ENCODE data around the gene GJD2. TPM values are rescaled to one million over a fixed set of nuclear protein-coding genes. Genes with fewer than 3 reads are reported as not detected.

Gene GJD2
- total RNA-seq, 1 donor from 2014 or later: 0.38 TPM

GRCh38 chr15:34799149-34800101 is 44.6 kb upstream of the GJD2 start:
- TF ChIP-seq, protein P1, sequence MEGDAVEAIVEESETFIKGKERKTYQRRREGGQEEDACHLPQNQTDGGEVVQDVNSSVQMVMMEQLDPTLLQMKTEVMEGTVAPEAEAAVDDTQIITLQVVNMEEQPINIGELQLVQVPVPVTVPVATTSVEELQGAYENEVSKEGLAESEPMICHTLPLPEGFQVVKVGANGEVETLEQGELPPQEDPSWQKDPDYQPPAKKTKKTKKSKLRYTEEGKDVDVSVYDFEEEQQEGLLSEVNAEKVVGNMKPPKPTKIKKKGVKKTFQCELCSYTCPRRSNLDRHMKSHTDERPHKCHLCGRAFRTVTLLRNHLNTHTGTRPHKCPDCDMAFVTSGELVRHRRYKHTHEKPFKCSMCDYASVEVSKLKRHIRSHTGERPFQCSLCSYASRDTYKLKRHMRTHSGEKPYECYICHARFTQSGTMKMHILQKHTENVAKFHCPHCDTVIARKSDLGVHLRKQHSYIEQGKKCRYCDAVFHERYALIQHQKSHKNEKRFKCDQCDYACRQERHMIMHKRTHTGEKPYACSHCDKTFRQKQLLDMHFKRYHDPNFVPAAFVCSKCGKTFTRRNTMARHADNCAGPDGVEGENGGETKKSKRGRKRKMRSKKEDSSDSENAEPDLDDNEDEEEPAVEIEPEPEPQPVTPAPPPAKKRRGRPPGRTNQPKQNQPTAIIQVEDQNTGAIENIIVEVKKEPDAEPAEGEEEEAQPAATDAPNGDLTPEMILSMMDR (IDR thresholded peaks at IDR 0.05; ENCODE audit: unreplicated experiment): no peak

GRCh38 chr15:34796847-34797435 is 42.1 kb upstream of the GJD2 start:
- Mint-ChIP-seq H3K36me3 (ENCODE audit: insufficient read depth) (no peaks in the 10 kb centered on the region), H3K4me1 (ENCODE audit: low read depth) (peaks cover 2% of the 10 kb centered on the region), H3K27me3 (peaks cover 69% of the 10 kb centered on the region), H3K9me3 (ENCODE audit: low read depth) (no peaks in the 10 kb centered on the region), H3K27ac (no peak overlapping the region), H3K4me3 (ENCODE audit: low read depth) (no peak overlapping the region)
- TF ChIP-seq, protein P1 (IDR thresholded peaks at IDR 0.05; ENCODE audit: unreplicated experiment): no peak
- no peak for DNase-seq (ENCODE audit: low spot score, unreplicated experiment)

More at GRCh38 chr15:34799149-34800101, 44.6 kb upstream of the GJD2 start:
- Mint-ChIP-seq H3K4me3 (ENCODE audit: low read depth) (no peak overlapping the region), H3K4me1 (ENCODE audit: low read depth) (no peaks in the 10 kb centered on the region), H3K27me3 (peaks cover 48% of the 10 kb centered on the region), H3K27ac (peak overlapping the region; percentile 73), H3K36me3 (ENCODE audit: insufficient read depth) (no peaks in the 10 kb centered on the region), H3K9me3 (ENCODE audit: low read depth) (no peaks in the 10 kb centered on the region)
- no peak for DNase-seq (ENCODE audit: low spot score, unreplicated experiment)

DNA sequence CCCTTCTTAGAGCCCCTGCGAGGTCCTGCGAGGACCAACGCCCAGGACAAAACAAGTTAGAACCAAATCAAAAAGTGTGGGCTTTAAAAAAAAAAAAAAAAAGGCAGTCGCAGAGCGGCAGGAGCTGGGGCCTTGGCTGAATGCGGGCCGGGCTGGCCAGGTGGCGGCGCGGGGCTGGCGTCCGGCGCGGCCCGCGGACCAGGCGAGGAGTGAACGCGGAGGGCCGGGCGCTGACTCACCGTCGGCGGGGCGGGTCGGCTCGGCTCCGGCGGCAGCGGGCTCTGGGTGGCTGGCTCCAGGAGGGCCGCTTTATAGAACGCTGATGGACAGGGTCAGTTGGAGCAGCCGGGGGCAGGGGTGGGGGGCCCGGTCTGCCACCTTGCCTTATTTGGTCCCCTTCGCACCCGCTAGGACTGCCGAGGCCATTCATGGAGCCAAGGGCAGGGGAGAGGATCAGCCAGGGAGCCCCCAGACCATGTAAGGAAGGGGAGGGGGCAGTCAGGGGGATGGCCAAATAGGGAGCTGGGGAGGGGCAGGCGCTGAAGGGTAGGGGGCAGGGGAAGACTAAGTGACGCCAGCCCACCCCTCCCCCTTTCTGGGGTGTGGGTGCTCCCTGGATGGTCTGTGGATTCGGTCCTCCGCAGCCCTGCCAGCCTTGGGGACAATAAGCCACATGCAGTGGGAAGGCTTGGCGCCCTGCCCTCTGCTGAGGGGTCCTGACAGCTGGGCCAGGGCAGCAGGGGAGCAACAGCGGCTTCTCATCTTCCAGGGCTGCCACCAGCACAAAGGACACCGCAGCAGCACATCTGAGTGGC is 40.7 kb upstream of the GJD2 start, which contains the start of gene ACTC1:
ACTC1 (minus strand) TSS at position 283 of the 815 bp plus-strand sequence. CDS start 741 bp downstream, outside the sequence.
- TF ChIP-seq, protein P1 (IDR thresholded peaks at IDR 0.05; ENCODE audit: unreplicated experiment): peak; percentile 15
- Mint-ChIP-seq H3K27ac (no peak within 1 kb of the TSS), H3K27me3 (peaks cover 70% of the 10 kb centered on the region), H3K36me3 (ENCODE audit: insufficient read depth) (no peaks in the 10 kb centered on the region), H3K4me3 (ENCODE audit: low read depth) (peak within 1 kb of the TSS; percentile 56), H3K4me1 (ENCODE audit: low read depth) (peaks cover 2% of the 10 kb centered on the region), H3K9me3 (ENCODE audit: low read depth) (no peaks in the 10 kb centered on the region)
- peak; percentile 61 for DNase-seq (ENCODE audit: low spot score, unreplicated experiment)

GRCh38 chr15:34794590-34795206 is 39.9 kb upstream of the GJD2 start:
- Mint-ChIP-seq H3K36me3 (ENCODE audit: insufficient read depth) (no peaks in the 10 kb centered on the region), H3K4me3 (ENCODE audit: low read depth) (peak overlapping the region; percentile 56), H3K4me1 (ENCODE audit: low read depth) (peaks cover 2% of the 10 kb centered on the region), H3K27ac (no peak overlapping the region), H3K27me3 (peaks cover 69% of the 10 kb centered on the region), H3K9me3 (ENCODE audit: low read depth) (no peaks in the 10 kb centered on the region)
- TF ChIP-seq, protein P1 (IDR thresholded peaks at IDR 0.05; ENCODE audit: unreplicated experiment): no peak
- DNase-seq (ENCODE audit: low spot score, unreplicated experiment): no peak

Measured in progenitor cell of endocrine pancreas (in vitro differentiated cells).